Stimulated activated CD8-positive, alpha-beta memory T cell treated with anti-CD3 and anti-CD28 coated beads, Interleukin-12 subunit alpha, Interleukin-12 subunit beta, amount 100 ng/mL, for 24 hours (primary cell): Measurements from ENCODE around the gene CACNA1C.

ENCODE experiments used
- DNase-seq: peaks from one replicate; pipeline ENCODE4 v3.0.0-alpha.2; 2020; ENCODE audit errors: extremely low read depth

CACNA1C gene

DNA sequence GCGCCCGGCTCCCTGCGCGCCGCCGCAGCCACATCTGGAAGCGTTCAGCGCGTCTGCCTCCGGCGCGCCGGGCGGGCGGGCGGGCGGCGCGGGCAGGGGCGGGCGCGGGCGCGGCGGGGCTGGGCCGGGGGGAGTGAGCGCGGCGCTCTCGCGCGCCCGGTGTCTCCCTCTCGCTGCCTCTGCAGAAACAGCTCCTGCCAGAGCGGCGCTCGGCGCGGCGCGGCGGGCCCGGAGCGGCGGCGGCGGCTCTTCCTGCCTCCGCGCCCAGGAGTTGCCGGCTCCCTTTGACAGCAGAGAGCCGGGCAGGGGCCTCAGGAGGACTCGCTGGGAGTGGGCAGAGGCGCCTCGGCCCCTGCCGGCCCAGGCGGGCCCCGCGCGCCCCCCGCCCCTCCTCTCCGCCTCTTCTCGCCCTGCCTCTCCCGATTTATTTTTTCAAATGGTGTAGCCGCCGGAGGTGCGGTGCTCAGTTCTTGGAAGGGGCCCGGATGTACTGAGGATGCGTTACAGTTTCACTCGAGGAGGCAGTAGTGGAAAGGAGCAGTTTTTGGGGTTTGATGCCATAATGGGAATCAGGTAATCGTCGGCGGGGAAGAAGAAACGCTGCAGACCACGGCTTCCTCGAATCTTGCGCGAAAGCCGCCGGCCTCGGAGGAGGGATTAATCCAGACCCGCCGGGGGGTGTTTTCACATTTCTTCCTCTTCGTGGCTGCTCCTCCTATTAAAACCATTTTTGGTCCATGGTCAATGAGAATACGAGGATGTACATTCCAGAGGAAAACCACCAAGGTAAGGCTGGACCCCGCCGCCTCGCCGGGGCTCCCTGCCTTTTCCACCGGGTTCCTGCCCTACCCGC is at the start of gene CACNA1C:
Gene CACNA1C (plus strand): TSS at position 162 of the 853 bp plus-strand sequence. CDS start 576 bp downstream, at position 738.
- DNase-seq, result no peak

DNA sequence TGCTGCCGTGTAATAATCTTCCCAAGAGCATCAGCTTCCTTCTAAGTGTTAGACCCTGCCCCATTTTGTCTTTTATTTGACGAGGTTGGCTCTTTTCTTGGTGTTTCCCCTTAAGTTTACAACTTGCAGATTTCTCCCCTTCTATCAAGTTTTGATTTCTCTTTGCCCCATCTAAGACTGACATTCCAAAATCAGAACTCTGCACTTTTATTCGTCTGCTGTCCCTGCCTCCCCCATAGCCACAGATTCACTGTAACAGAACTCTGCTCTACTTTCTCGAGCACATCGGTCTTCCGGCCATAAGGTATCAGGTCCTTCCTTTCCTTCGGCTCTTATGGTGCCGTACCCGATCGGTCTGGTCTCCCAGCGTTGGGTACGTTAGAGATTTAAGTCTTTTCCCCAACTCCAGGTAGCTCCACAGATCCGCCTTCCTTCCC is 49.1 kb upstream of the CACNA1C start:
- DNase-seq, result no peak

DNA sequence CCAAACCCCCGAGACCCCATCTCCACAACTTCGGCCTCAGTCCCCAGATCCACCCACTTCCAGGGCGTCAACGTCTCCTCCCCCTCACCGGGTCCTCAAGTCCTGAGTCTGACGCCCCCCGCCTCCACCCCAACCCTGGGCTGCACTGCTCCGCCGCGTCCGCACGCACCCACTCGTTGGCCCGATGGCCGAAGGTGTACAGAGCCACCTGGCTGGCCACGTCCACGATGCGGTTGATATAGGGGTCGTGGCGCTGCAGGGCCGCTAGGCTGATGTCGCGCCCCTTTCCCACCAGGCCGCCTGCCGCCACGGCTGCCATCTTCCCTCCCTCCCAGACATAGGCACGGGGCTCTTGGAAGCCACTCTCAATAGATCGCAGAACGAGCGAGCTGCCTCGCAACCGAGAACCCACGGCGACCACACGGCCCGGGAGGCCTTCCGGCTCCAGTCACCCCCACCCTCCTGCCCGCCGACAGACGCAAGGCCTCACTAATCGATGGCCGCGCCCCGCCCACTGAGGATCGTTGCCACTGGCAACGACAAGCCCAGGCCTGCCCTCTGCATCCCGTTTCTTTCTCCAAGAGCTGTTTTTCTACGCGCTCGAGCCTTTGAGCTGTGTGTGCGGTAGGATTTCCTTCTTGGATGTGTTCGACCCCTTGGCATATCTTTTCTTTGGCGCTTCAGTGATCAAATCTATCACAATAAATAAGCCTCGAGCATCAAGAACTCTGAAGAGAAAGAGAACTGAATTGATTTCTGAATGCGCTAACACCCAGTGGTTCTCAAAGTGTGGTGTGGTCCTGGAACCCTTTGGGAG is 48.5 kb upstream of the CACNA1C start, which contains the start of gene DCP1B:
Gene DCP1B (minus strand): TSS at position 345 of the 817 bp plus-strand sequence. CDS start 26 bp downstream, at position 319.
- DNase-seq, result peak; percentile 91

- DNase-seq, result no peak
These were observed 44.1 kb upstream of the CACNA1C start for GRCh38 chr12:2008677-2009076.

DNA sequence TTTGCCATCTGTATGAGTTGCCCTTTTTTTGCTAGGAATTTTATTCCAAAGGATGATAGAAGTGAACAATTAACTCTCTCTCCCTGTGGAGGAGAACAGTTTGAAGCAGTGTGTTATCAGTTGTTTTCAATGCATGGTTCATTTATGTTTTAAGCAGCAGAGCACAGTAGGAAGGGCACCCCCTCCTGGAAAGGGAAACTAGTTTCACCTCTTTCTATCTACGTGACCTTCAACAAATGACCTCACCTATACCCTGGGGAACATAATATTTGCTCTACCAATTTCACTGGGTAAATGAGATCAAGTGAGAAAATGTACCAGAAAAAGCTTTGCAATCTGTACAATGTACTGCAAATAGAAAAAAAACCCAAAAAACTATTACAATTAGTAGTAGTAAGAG is 43.2 kb upstream of the CACNA1C start:
- DNase-seq, result no peak

- DNase-seq, result no peak
These were observed 40.9 kb upstream of the CACNA1C start for GRCh38 chr12:2011643-2012607.

DNA sequence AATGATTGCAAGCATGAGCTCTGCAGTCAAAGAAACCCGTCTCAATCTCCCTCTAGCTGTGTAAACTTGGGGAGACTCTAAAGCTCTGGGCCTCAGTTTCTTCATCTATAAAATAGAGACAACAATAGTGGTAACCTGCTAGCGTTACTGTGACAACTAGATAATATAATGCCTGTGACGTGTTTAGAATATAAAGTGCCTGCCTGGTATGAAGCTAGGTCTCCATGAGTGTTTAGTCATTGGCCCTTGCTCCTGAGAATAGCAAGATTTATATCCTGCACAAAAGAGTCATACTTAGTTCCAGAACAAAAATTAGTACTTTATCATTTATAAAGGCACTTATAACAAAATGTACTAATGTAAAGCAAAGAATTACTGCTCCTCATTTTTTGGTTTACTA is 39.7 kb upstream of the CACNA1C start:
- no peak for DNase-seq

- DNase-seq, result no peak
These were observed 39.1 kb upstream of the CACNA1C start for GRCh38 chr12:2013527-2014223.

DNA sequence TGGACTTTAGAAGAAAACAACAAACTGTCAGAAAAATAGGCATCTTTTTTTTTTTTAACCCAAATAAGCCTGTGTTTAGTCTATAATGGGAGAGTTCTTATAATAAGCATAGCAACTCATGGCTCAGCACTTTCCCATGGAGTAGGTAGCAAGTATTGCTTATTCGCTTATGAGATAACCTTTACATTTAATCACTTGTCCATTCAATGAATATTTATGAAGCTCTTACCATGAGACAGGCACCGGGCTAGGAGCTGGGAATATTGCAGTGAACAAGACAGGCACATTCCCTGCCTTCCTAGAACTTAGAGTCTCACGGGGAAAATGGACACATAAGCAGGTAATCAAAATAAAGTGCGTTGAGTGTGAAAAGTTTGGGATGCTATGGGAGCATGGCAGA is 38.6 kb upstream of the CACNA1C start:
- no peak for DNase-seq

DNA sequence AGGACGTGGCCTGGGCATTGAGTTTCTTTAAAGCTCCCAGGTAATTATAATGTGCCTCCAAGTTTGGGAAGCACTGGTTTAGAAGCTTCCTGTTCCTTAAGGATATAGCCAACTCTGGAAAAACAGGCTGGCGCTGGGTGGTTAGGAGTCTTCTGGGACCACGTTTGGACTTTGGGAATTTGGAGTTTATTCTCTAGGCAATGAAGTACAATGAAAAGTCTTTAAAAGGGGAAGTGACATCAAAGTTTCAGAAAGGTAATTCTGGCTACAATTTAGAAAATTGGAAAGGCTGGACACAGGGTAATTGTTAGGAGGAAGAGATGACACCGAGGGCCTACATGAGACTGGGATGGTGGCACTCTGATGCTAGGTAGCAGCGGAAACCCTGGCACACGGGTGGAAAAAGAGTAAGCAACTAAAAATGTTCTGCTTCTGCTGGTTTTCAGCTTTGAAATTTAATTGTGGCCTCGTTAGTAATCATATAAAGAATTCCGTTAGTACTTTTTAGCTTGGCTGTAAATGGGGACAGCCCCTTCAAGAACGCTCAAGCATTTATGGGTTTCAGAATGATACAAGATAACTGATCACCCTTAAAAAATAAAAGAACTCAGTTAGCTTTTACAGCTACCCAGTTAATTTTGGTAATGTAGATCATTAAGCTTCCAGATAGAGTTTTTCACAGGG is 35.8 kb upstream of the CACNA1C start:
- no peak for DNase-seq

GRCh38 chr12:2017546-2018337 is 35.0 kb upstream of the CACNA1C start:
- no peak for DNase-seq

- no peak for DNase-seq
These were observed 34.4 kb upstream of the CACNA1C start for GRCh38 chr12:2018391-2018790.

DNA sequence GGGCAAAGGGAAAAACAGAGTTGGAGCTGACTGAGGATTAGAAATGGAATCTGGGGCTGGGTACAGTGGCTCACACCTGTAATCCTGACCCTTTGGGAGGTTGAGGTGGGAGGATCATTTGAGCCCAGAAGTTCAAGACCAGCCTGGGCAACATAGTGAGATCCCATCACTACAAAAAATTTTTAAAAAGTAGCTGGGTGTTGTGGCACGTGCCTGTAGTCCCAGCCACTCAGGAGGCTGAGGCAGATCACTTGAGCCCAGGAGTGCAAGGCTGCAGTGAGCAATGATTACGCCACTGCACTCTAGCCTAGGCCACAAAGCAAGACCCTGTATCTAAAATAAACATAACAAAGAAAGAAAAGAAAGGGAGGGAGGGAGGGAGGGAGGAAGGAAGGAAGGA is 33.7 kb upstream of the CACNA1C start:
- DNase-seq, result no peak

GRCh38 chr12:2020511-2020910 is 32.3 kb upstream of the CACNA1C start:
- DNase-seq, result no peak

- no peak for DNase-seq
These were observed 29.4 kb upstream of the CACNA1C start for GRCh38 chr12:2023365-2023764.

DNA sequence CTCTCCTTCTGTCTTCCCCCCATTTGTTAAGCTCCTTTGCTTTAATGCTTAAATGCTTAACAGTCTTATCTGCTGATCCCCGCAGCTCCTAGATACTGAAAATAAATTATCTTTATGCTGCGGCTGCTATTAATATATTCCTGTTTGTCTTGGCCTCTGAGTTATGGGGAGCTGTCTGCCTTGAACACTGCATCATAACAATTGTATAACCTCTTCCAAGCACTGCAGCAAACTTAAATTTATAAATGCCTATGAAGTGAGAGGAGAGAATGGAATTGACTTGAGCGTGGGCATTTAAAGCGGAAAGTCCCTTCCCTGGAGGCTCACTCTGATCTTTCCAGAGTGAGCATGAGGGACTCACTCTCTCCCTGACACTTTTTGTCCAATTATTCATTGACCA is 25.4 kb upstream of the CACNA1C start:
- DNase-seq, result no peak

- no peak for DNase-seq
These were observed 22.9 kb upstream of the CACNA1C start for GRCh38 chr12:2029851-2030250.

GRCh38 chr12:2032506-2032905 is 20.3 kb upstream of the CACNA1C start:
- no peak for DNase-seq

DNA sequence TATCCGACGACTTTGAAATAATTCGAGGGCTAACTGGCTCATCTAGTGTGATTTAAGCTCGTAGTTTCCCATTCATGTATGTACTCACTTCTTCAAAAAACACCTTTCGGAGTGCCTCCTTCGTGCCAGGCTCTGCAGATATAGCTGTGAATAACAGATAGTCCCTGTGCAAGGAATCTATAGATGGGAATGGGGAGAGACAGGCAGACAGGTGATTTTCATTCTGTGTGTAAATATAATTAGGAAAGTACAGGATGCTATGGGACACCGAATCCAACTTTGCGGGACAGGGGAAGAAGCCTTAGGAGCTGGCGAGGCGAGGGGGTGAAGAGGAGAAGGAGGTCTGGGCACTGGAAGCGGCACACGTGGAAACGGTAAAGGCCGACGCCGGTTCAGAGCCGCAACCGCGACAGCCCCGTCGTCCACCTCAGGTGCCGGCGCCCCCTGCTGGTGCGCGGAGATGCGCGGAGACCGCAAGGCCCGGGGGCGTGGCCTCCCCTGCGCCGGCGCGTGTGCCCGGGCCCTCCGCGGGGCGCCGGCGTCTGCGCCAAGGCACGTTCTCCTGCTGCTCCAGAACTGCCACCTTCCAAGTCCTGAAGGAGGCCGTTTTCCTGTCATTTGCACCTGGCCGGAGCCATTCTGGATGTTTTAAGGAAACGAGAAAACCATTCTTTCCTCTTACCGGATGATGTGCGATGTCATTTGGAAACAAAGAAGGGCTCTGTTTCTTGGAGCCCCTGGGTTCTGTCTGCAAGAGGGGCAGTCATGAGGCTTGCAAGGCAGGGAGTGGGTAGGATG is 18.0 kb upstream of the CACNA1C start:
- peak; percentile 82 for DNase-seq
